Type B pancreatic cell (in vitro differentiated cells): ENCODE results near the gene AMOT. TPM values are rescaled to one million over a fixed set of nuclear protein-coding genes. Genes with fewer than 3 reads are reported as not detected.

Source experiments
- DNase-seq: peaks from one replicate; pipeline ENCODE4 v3.0.0; 2021; ENCODE audit warnings: mixed read lengths; ENCODE audit not compliant: unreplicated experiment; ENCODE audit errors: extremely low spot score
- H3K27ac Mint-ChIP-seq: 2 replicates; pipeline ENCODE4 v1.8.0; 2021; ENCODE audit warnings: mild to moderate bottlenecking, mixed read lengths
- H3K27me3 Mint-ChIP-seq: 2 replicates; pipeline ENCODE4 v1.8.0; 2021; ENCODE audit warnings: mixed read lengths
- H3K36me3 Mint-ChIP-seq: 2 replicates; pipeline ENCODE4 v1.8.0; 2021; ENCODE audit warnings: mixed read lengths
- H3K4me1 Mint-ChIP-seq: one replicate; pipeline ENCODE4 v1.8.0; 2021; ENCODE audit warnings: mixed read lengths; ENCODE audit not compliant: unreplicated experiment
- H3K4me3 Mint-ChIP-seq: 2 replicates; pipeline ENCODE4 v1.8.0; 2021; ENCODE audit warnings: mild to moderate bottlenecking, mixed read lengths
- H3K9me3 Mint-ChIP-seq: 2 replicates; pipeline ENCODE4 v1.8.0; 2021; ENCODE audit warnings: mixed read lengths
- CTCF ChIP-seq: fragments of 200-600 bp; sonication (generic); conservative IDR thresholded peaks from 2 replicates; pipeline ENCODE4 v1.5.0; 2021; ENCODE audit warnings: antibody characterized with exemption, mild to moderate bottlenecking
- total RNA-seq: library from RNA; stranded (reverse); gene quantifications from 2 replicates; pipeline ENCODE4 v1.2.1, GENCODE V29; 2021; ENCODE audit warnings: low replicate concordance

The AMOT gene
- total RNA-seq, 1 donor from 2014 or later: 235 TPM

GRCh38 chrX:112799425-112799824, 41.2 kb downstream of the AMOT start:
- no peak for DNase-seq
- H3K9me3 Mint-ChIP-seq: no peaks in the 10 kb centered on the region
- H3K27ac Mint-ChIP-seq: no peak overlapping the region
- TF ChIP-seq CTCF: no peak
- H3K27me3 Mint-ChIP-seq: no peaks in the 10 kb centered on the region
- peaks cover 21% of the 10 kb centered on the region for H3K4me1 Mint-ChIP-seq
- no peak overlapping the region for H3K4me3 Mint-ChIP-seq
- H3K36me3 Mint-ChIP-seq: peaks cover 82% of the 10 kb centered on the region

DNA sequence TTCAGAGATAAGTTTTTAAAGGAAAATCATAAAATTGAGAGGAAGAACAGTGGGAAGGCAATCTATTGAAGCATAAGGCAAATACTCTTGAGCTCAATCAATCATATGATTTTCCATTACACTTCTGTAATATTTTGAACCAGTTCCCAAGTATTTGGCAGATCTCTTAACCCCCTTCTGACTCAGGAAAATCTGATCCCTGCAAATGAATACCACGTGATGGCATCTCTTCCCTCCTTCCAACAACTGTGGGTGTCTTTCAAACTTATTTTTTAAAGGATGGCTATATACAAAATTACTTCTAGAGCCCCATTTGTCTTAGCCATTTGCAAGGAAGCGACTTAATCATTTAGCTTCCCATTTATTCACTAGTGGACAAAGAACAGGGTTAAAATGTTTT, 41.9 kb downstream of the AMOT start:
- Mint-ChIP-seq H3K27me3 (no peaks in the 10 kb centered on the region), H3K27ac (no peak overlapping the region), H3K36me3 (peaks cover 82% of the 10 kb centered on the region), H3K4me3 (no peak overlapping the region), H3K9me3 (no peaks in the 10 kb centered on the region), H3K4me1 (peaks cover 16% of the 10 kb centered on the region)
- DNase-seq: no peak
- TF ChIP-seq CTCF: no peak

DNA sequence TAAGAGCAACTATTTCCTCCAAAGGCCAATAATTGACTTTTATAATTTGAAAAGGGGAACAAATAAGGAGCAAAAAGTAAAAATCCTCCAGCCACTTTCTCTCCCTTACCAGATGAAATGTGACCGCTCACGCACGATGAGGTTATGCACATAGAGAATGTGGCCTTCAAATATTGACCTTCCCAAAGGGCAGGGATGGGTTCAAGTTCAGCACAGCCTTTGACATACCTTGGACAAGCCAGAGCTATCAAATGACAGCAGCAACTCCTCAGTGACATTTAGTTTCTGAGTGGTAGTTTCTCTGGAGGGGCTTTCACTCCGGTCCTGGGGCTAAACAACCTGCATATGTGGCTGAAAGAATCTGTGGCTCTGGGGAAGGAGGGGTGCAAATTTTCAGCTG, 50.7 kb downstream of the AMOT start:
- peaks cover 58% of the 10 kb centered on the region for H3K36me3 Mint-ChIP-seq
- no peaks in the 10 kb centered on the region for H3K27me3 Mint-ChIP-seq
- H3K4me3 Mint-ChIP-seq: no peak overlapping the region
- TF ChIP-seq CTCF: no peak
- peaks cover 9% of the 10 kb centered on the region for H3K4me1 Mint-ChIP-seq
- H3K9me3 Mint-ChIP-seq: no peaks in the 10 kb centered on the region
- no peak overlapping the region for H3K27ac Mint-ChIP-seq
- DNase-seq: no peak

- no peak for DNase-seq
- no peak overlapping the region for H3K4me3 Mint-ChIP-seq
- no peak overlapping the region for H3K27ac Mint-ChIP-seq
- H3K4me1 Mint-ChIP-seq: peaks cover 9% of the 10 kb centered on the region
- peaks cover 57% of the 10 kb centered on the region for H3K36me3 Mint-ChIP-seq
- no peak for TF ChIP-seq CTCF
- no peaks in the 10 kb centered on the region for H3K27me3 Mint-ChIP-seq
- no peaks in the 10 kb centered on the region for H3K9me3 Mint-ChIP-seq
Measured at GRCh38 chrX:112786076-112786475, 54.6 kb downstream of the AMOT start.

DNA sequence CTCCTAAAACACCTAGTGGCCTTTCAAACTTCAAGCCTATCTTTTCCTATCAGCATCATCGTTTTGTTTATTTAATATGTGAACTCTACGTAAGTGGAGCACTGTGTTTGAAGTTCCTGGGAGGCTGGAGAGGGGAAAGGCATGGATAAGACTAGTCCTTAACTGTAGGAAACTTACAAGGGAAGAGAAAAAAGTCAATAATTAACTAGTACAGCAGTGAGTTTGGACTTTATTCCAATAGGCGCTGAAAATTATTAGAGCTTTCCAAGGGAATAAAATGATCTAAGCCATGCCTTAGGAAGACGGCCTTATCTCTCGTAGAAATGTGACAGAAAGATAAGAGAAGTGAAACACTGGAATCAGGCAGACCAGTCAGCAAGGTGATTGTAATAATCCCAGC, 55.3 kb downstream of the AMOT start:
- DNase-seq: no peak
- Mint-ChIP-seq H3K36me3 (peaks cover 58% of the 10 kb centered on the region), H3K9me3 (no peaks in the 10 kb centered on the region), H3K27me3 (no peaks in the 10 kb centered on the region), H3K4me3 (peak overlapping the region; percentile 39), H3K27ac (peak overlapping the region; percentile 39), H3K4me1 (peaks cover 9% of the 10 kb centered on the region)
- TF ChIP-seq CTCF: no peak

DNA sequence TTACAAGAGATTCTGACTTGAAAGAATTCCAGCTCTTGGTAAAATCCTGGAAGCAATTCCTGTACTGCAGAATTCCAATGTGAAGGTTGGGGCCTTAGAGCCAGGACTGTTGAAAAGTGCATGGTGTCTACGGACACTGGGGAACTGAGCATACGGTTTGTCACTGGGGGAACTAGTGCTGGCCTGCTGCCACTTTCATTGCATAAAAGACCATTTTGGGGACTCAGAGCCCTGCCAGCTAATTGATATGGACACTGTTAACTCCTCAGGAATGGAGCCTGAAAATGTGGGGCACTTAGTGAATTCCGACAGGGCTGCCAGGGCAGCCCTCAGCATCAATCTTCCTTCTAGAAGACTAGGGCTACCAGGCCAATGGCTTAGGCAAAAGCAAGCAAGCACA, 55.9 kb downstream of the AMOT start:
- Mint-ChIP-seq H3K36me3 (peaks cover 59% of the 10 kb centered on the region), H3K9me3 (no peaks in the 10 kb centered on the region), H3K4me3 (no peak overlapping the region), H3K27ac (no peak overlapping the region), H3K4me1 (peaks cover 9% of the 10 kb centered on the region), H3K27me3 (no peaks in the 10 kb centered on the region)
- no peak for TF ChIP-seq CTCF
- DNase-seq: no peak
